Fibroblast of villous mesenchyme (primary cell): ENCODE results near the gene ZSWIM8. TPM values are rescaled to one million over a fixed set of nuclear protein-coding genes. Genes with fewer than 3 reads are reported as not detected.
A peak's percentile ranks its signal among the peaks of the same experiment; 100 is the strongest.

Experiments
- DNase-seq: peaks from one replicate; pipeline ENCODE4 v3.0.0-alpha.2; 2010; ENCODE audit warnings: low read depth
- H3K4me3 ChIP-seq: 2 replicates; pipeline ENCODE4 v1.5.1; 2011; ENCODE audit warnings: low read depth, mild to moderate bottlenecking, low read length
- CTCF ChIP-seq: IDR thresholded peaks from 2 replicates; pipeline ENCODE4 v1.5.1; 2012; ENCODE audit warnings: low read depth, mild to moderate bottlenecking, low read length; ENCODE audit not compliant: insufficient read depth
- total RNA-seq: library from RNA; depleted of rRNA; stranded (reverse); fragments of >200 nt; gene quantifications from 2 replicates; pipeline ENCODE4 v1.2.3, GENCODE V29; 2012

ZSWIM8 gene
- total RNA-seq, 1 donor, result 82.5 TPM

- no peak overlapping the region for H3K4me3 ChIP-seq
- TF ChIP-seq CTCF, result no peak
- DNase-seq, result no peak
These were observed 55.6 kb downstream of the ZSWIM8 start for GRCh38 chr10:73841061-73841421.

GRCh38 chr10:73841526-73842285 lies 56.3 kb downstream of the ZSWIM8 start:
- no peak for TF ChIP-seq CTCF
- no peak overlapping the region for H3K4me3 ChIP-seq
- DNase-seq, result peak; percentile 30

- no peak for DNase-seq
- H3K4me3 ChIP-seq, result no peak overlapping the region
- no peak for TF ChIP-seq CTCF
These were observed 56.9 kb downstream of the ZSWIM8 start for GRCh38 chr10:73842349-73842748.

GRCh38 chr10:73843261-73843660 lies 57.9 kb downstream of the ZSWIM8 start:
- no peak overlapping the region for H3K4me3 ChIP-seq
- no peak for DNase-seq
- TF ChIP-seq CTCF, result no peak

GRCh38 chr10:73847031-73847430 lies 61.6 kb downstream of the ZSWIM8 start:
- no peak overlapping the region for H3K4me3 ChIP-seq
- DNase-seq, result no peak
- no peak for TF ChIP-seq CTCF

GRCh38 chr10:73848821-73849489 lies 63.5 kb downstream of the ZSWIM8 start:
- TF ChIP-seq CTCF, result peak; percentile 99
- no peak overlapping the region for H3K4me3 ChIP-seq
- DNase-seq, result peak; percentile 78
